Transverse colon (tissue), 4 donors: ENCODE results near the gene DEDD.

ENCODE experiments used
- EP300 ChIP-seq: sonication (generic); formaldehyde crosslinking; IDR thresholded peaks from one replicate; pipeline ENCODE4 v1.6.1; 2017; ENCODE audit warnings: antibody characterized with exemption, low read depth
- POLR2A ChIP-seq: fragments of 450-650 bp; IDR thresholded peaks from one replicate; pipeline ENCODE4 v1.6.1; 2016; ENCODE audit warnings: antibody characterized with exemption, mild to moderate bottlenecking, moderate library complexity
- POLR2AphosphoS5 ChIP-seq, 3 donors: sonication (generic); formaldehyde crosslinking; IDR thresholded peaks; one replicate each; pipeline ENCODE4 v1.6.1; 2016; ENCODE audit warnings: antibody characterized with exemption in 3 of 3
- TF ChIP-seq, protein P1 (sequence below), 5 experiments: fragments of 200-600 bp in 3 of 5; fragments of 450-650 bp in 2 of 5; sonication (generic) in 3 of 5; IDR thresholded peaks; 1 replicate in 2 of 5; 2 replicates in 3 of 5; pipeline ENCODE4 v1.5.1; 2016 to 2017; ENCODE audit warnings: antibody characterized with exemption in 5 of 5, inconsistent platforms in 3 of 5, mild to moderate bottlenecking in 2 of 5, moderate library complexity in 1 of 5

DNA sequence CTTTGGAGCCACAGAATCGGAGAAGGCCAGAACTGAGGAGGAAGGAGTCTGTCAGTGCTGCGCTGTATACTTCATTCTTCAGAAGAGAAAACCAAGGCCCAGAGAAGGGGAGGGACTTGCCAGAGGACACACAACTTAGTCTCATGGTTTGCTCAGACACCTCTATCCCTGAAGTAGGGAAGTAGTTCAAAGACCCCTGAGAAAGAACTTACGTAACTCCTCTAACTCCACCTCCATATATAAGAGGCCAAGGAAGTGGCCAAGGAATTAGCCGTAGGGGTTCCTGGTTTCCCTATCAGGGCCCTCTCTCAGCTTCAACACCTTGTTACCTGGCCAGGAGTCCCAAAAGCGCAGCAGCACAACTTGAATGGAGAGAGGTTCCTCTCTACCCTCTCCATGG, 42.5 kb downstream of the DEDD start:
- TF ChIP-seq, protein P1, sequence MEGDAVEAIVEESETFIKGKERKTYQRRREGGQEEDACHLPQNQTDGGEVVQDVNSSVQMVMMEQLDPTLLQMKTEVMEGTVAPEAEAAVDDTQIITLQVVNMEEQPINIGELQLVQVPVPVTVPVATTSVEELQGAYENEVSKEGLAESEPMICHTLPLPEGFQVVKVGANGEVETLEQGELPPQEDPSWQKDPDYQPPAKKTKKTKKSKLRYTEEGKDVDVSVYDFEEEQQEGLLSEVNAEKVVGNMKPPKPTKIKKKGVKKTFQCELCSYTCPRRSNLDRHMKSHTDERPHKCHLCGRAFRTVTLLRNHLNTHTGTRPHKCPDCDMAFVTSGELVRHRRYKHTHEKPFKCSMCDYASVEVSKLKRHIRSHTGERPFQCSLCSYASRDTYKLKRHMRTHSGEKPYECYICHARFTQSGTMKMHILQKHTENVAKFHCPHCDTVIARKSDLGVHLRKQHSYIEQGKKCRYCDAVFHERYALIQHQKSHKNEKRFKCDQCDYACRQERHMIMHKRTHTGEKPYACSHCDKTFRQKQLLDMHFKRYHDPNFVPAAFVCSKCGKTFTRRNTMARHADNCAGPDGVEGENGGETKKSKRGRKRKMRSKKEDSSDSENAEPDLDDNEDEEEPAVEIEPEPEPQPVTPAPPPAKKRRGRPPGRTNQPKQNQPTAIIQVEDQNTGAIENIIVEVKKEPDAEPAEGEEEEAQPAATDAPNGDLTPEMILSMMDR (IDR thresholded peaks at IDR 0.05): no peak
- TF ChIP-seq POLR2A (no peak), EP300 (no peak), POLR2AphosphoS5 (IDR thresholded peaks at IDR 0.05) (no peak)
